Uterus (tissue), 2 donors: ENCODE results near the gene RASA3.

Source experiments
- POLR2A ChIP-seq, 2 donors: fragments of 450-650 bp; IDR thresholded peaks; one replicate each; pipeline ENCODE4 v1.6.1; 2016; ENCODE audit warnings: antibody characterized with exemption in 2 of 2, mild to moderate bottlenecking in 1 of 2, moderate library complexity in 1 of 2
- TF ChIP-seq, protein P1 (sequence below), 4 experiments: fragments of 200-600 bp in 2 of 4; fragments of 450-650 bp in 2 of 4; sonication (generic) in 2 of 4; IDR thresholded peaks; one replicate each; pipeline ENCODE4 v1.5.1; 2016 to 2019; ENCODE audit warnings: antibody characterized with exemption in 4 of 4, mild to moderate bottlenecking in 2 of 4, moderate library complexity in 1 of 4

DNA sequence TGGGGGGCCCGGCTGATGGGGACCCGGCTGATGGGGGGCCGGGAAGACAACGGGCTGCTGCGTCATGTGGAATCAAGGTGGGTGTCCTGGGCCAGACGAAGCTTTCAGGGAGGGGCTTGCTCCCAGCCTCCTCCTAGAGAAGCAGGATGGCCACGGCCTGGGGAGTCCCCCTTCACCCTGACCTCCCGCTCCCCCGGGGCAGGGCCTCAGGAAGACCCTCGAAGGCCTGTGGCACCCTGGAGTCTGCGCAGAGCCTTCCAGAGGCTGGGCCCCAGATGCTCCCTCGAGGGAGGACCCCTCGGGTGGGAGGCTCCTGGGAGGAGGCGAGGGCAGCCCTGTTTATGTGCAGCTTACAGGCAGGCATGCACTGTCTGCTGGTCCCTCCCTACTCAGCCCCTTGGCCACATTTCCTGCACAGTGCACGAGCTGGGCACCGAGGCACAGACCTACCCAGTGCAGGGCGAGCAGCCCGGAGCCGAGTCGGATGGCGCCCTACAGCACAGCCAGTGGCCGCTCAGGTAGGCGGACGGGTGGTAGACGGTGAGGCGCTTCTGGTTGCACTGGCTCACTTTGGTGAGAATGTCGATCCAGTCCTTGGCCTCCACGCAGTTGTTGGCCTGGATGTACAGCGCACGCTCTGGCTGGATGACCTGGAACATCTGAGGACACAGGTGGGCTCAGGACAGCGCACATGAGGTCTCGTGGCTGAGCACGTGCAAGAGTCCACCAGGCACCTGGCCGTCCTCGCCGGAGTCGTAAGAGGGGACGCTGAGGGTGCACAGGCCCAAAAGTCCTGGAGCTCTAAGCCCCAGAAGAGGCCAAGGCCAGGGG, 136.1 kb downstream of the RASA3 start:
- TF ChIP-seq, protein P1, sequence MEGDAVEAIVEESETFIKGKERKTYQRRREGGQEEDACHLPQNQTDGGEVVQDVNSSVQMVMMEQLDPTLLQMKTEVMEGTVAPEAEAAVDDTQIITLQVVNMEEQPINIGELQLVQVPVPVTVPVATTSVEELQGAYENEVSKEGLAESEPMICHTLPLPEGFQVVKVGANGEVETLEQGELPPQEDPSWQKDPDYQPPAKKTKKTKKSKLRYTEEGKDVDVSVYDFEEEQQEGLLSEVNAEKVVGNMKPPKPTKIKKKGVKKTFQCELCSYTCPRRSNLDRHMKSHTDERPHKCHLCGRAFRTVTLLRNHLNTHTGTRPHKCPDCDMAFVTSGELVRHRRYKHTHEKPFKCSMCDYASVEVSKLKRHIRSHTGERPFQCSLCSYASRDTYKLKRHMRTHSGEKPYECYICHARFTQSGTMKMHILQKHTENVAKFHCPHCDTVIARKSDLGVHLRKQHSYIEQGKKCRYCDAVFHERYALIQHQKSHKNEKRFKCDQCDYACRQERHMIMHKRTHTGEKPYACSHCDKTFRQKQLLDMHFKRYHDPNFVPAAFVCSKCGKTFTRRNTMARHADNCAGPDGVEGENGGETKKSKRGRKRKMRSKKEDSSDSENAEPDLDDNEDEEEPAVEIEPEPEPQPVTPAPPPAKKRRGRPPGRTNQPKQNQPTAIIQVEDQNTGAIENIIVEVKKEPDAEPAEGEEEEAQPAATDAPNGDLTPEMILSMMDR (IDR thresholded peaks at IDR 0.05): no peak
- TF ChIP-seq POLR2A (IDR thresholded peaks at IDR 0.05): no peak
